Medulla oblongata (tissue), 1 donor: ENCODE results near the gene BBS1.
"Not testable (repeated sequence)": the region's sequence is repeated elsewhere in the genome, so short reads cannot be mapped to it uniquely, and the experiment has no call there.

Experiments used
- DNase-seq: peaks from one replicate; pipeline ENCODE4 v3.0.0-alpha.2; 2015; ENCODE audit errors: extremely low spot score

Gene BBS1

GRCh38 chr11:66524304-66525040 is 14.0 kb downstream of the BBS1 start:
- DNase-seq: no peak

- DNase-seq: no peak
Measured at GRCh38 chr11:66529069-66529468, 18.6 kb downstream of the BBS1 start.

- DNase-seq: no peak
Measured at GRCh38 chr11:66529655-66530054, 19.2 kb downstream of the BBS1 start.

GRCh38 chr11:66530927-66531709 is 20.7 kb downstream of the BBS1 start:
- no peak for DNase-seq

- DNase-seq: no peak
Measured at GRCh38 chr11:66531841-66532240, 21.4 kb downstream of the BBS1 start.

GRCh38 chr11:66532784-66533183 is 22.3 kb downstream of the BBS1 start:
- no peak for DNase-seq

- no peak for DNase-seq
Measured at GRCh38 chr11:66539170-66539869, 28.9 kb downstream of the BBS1 start.

- no peak for DNase-seq
Measured at GRCh38 chr11:66539870-66540213, 29.4 kb downstream of the BBS1 start.

- not testable (repeated sequence) for DNase-seq
Measured at GRCh38 chr11:66540598-66540997, 30.2 kb downstream of the BBS1 start.

GRCh38 chr11:66541892-66542291 is 31.5 kb downstream of the BBS1 start:
- DNase-seq: peak; percentile 18

GRCh38 chr11:66542362-66542761 is 31.9 kb downstream of the BBS1 start:
- DNase-seq: no peak

- peak; percentile 18 for DNase-seq
Measured at GRCh38 chr11:66543263-66544107, 33.0 kb downstream of the BBS1 start.

- DNase-seq: not testable (repeated sequence)
Measured at GRCh38 chr11:66544952-66545351, 34.5 kb downstream of the BBS1 start.

GRCh38 chr11:66545701-66546367 is 35.4 kb downstream of the BBS1 start, which contains the start of gene ZDHHC24:
Gene ZDHHC24, minus strand, starts transcription at chr11:66546048. Its CDS starts 45 bp downstream, at chr11:66546003.
- peak; percentile 98 for DNase-seq

GRCh38 chr11:66546368-66546965 is 36.0 kb downstream of the BBS1 start, which contains the start of gene ACTN3:
Gene ACTN3, plus strand, starts transcription at chr11:66546903. Its CDS starts 35 bp downstream, at chr11:66546938.
- no peak for DNase-seq

- DNase-seq: no peak
Measured at GRCh38 chr11:66546966-66547661, 36.7 kb downstream of the BBS1 start.

GRCh38 chr11:66547662-66548009 is 37.2 kb downstream of the BBS1 start:
- no peak for DNase-seq

GRCh38 chr11:66548041-66548440 is 37.6 kb downstream of the BBS1 start:
- DNase-seq: no peak

GRCh38 chr11:66548774-66549630 is 38.6 kb downstream of the BBS1 start:
- no peak for DNase-seq
